Limb (tissue), 2 donors: ENCODE results near the gene NR3C1.

Experiments used
- DNase-seq, 2 donors: peaks; one replicate each; pipeline ENCODE4 v3.0.0-alpha.2; 2016; ENCODE audit errors: extremely low spot score in 2 of 2

The NR3C1 gene

DNA sequence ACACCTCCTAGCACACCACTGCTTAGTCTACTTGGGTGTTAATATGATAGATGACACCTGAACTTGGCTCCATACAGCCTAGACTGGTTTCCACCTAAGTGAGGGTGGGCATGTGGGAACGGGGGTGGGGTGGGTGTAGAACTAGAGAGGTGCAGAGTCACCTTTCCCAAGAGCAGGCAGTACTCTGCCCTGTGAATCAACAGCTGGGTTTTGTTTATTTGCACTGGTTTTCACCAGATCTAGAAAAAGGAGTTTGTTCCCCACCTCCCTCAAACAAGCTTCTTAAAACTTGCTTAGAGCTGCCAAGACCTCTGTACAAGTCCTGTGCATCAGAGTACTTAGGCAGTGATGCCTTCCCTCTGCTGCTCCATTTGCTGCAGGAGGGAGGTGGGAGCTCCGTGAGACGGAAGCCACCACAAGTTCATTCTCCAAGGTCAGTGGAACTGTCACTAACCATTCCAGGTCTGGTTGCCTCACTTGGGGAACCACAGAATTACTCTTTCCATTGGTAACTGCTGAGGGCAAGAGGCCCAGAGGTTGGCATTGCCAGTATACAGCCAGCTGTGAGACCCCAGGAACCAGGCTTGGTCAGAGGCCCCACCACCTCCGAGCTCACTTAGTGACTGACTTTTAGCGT lies 163.5 kb downstream of the NR3C1 start:
- DNase-seq = no peak

GRCh38 chr5:143238620-143239019 lies 164.9 kb downstream of the NR3C1 start:
- no peak for DNase-seq

GRCh38 chr5:143237664-143238063 lies 165.8 kb downstream of the NR3C1 start:
- DNase-seq = peak in 1 of 2 donors; percentile 9

GRCh38 chr5:143236682-143237081 lies 166.8 kb downstream of the NR3C1 start:
- DNase-seq = peak in 1 of 2 donors; percentile 2

DNA sequence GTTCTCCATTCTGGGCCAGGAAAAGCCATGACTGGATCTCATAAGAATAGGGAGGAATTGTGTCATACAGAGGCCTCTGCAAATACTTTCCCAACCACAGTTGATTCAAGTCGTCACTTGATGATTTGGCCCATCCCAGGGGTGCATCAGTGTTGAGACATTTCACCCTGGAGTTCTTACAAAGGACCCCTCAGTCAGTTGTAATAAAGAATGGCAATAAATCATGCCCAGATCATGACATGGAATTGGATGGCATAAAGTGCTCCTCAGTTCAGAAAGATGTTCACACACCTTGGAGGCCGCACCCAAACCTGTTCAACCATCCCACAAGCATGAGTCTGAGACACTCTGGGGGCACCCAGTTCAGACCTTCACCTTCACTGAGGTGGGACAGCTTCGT lies 168.1 kb downstream of the NR3C1 start:
- peak in 1 of 2 donors; percentile 19 for DNase-seq

DNA sequence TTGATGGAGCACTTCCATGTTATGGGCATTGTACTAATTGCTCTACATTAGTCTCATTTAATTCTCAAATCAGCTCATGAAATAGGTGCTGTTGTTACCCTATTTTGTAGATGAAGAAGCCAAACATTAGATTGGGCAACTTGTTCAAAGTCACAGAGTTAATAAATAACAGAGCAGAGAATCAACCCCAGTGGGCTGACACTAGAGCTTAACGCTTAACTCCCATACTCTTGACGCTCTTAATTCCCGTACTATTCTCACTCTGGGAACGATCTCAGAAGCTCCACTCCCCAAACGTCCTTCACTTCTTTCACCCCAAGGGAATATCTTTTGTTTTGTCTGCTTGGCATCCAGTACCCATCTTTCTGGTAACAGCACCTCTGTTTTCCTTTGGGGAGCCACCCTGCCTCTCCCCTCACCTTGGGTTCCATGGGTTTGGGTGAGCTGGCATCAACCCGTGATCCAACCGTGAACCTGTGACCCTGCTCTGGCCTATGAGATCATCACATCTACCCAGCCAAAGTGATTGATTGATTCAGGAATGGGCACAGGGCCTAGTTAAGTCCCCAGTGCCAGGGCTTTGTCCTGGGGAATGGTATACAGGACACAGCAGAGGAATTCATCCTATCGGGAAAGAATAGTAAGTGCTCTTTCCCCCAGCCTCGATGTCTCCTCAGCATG lies 169.2 kb downstream of the NR3C1 start:
- no peak for DNase-seq

DNA sequence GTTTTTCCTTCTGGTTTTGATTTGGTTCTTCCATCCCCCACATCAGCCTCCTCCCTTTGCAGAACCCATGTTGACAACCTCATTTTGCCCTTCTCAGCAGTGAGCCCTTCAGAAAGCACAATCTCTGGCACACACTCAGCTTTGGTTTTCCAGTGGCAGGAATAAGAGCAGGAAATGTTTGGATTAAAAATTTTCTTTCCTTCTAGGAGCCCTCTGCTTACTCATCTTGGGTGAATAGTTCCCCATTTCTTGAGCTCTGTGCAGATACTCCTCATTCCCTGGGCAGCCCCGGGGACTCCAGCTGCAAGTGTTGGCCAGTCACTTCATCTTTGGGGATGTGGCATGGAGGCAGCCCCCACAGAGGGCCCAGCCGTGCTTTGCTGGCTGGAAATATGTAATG lies 170.5 kb downstream of the NR3C1 start:
- peak in 1 of 2 donors; percentile 9 for DNase-seq

- peak in 1 of 2 donors; percentile 1 for DNase-seq
These were observed 171.3 kb downstream of the NR3C1 start for GRCh38 chr5:143231973-143232812.

DNA sequence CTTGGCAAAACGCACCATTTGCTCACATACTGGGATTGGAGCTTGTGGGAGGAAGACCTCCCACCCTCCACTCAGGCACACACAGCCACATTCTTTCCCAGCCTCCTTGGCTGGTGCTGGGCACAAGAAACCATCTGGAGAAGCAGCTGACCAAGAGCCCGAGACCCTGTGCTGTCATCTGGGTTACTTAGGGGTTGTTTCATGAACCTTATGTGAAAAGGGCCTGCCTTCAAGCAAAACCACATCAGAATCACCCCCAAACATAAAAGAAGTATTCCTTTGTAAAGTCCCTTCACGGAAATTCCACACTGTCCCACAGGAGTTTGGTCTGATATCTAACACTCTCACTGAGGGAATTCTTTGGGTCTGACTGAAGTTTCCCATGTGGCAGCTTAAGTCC lies 172.1 kb downstream of the NR3C1 start:
- no peak for DNase-seq

DNA sequence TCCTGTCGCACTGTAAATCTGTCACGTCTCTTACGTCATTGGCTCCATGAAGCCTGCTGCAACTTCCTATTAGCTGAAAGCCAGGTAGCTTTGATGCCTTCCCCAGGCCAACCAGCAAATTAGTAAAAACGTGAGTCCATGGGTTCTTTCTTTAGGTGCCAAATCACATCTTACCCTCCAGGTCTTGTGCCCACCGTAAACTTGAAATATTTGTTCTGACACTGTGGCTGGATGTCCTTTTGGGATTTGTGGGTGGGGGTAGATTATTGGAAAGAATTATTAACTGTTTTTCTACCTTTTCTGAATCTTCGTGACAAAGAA lies 172.8 kb downstream of the NR3C1 start:
- no peak for DNase-seq

DNA sequence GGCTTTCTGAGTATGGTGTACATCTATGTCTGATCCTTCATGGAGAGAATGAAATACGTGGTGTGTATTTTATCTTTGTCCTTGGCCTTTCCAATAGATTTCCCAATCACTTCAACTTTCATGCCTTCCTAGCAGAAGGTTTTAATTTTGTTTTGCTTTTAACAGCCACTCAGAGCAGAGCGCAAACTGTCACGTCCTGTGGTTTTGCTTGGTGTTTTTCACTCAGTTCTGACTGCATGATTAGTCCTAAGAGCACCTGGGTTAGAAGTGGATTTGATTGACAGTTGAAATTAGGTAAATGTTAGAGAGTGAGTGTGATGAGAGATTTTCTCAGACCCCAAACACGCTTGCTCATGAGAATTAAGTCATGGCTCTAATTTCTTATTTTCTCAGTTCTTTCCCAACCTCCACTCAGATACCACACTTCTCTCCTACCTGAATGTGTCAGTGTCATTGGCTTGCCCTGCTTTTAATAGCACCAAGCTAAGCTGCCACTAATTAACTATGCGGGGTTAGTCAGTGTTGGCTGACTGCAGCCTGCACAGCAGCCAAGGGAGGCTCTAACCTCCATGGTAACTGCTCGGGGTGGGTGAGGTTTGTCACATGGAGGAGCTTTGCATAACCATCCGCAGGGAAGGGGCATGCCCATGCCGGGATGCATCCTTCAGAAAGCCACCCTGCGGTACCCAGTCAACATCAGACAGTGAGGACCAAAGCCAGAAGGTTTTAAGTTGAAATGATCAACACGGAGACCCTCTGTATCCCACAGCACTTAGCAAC lies 173.4 kb downstream of the NR3C1 start:
- no peak for DNase-seq

DNA sequence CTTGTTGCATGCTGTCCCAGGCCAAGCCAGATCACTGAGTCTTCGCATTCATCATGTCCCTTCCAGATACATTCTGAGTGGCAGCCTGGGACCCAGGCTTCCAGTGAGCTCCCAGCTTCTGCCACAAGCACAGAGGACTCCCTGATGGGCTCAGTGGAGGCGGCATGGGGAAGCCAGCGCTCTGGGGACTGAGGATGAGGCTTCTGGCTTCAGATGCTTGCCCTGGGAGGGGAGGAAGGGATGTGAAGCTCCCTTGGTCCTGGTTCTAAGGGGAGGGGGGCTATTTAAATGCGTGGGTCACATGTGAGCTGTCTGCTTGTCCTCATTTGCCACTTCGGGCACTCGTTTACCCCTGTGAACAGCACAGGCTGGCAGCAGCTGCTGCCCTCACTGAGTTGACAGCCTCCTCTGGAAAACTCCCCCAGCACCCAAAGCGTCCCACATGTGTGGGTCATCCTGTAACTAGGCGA lies 174.0 kb downstream of the NR3C1 start:
- no peak for DNase-seq

- DNase-seq = no peak
These were observed 174.7 kb downstream of the NR3C1 start for GRCh38 chr5:143228597-143229293.
